ENCODE measurements around the gene DOCK9. TPM values are rescaled to one million over a fixed set of nuclear protein-coding genes. Genes with fewer than 3 reads are reported as not detected.

DOCK9 gene
- total and polyA plus RNA-seq, 9 of the 15 experiments (the other 6 are each of a cell fraction or from before 2014, with no cell fraction given), result 3.5 to 25.3 (median 16.7) TPM

GRCh38 chr13:98856983-98857382 is 120.9 kb downstream of the DOCK9 start:
- ATAC-seq (no peak), FAIRE-seq (no peak), DNase-seq (ENCODE audit: extremely low read depth in 1 of 4, low spot score in 3 of 4) (no peak)
- H3K9ac ChIP-seq (ENCODE audit: insufficient read depth in 1 of 2, low read depth in 2 of 2, low read length in 2 of 2), result no peak overlapping the region
- no peaks in the 10 kb centered on the region for H4K20me1 ChIP-seq (replicated peaks; ENCODE audit: control insufficient read depth, insufficient read depth, low read length)
- no peaks in the 10 kb centered on the region for H3K9me3 ChIP-seq (replicated peaks; ENCODE audit: control insufficient read depth, insufficient read depth, low read depth, low read length)
- 75% methylated on average over 5 of the region's 5 CpGs for WGBS (ENCODE audit: insufficient coverage, low coverage, missing lambda C conversion rate)
- in situ Hi-C loops (cut with MboI), result no loop called here
- no peak overlapping the region for H3K4me3 ChIP-seq
- no peaks in the 10 kb centered on the region for H3K79me2 ChIP-seq (ENCODE audit: control insufficient read depth, insufficient read depth, low read length)
- intact Hi-C loops (cut with micrococcal nuclease), result no loop called here
- POLR2A ChIA-PET, result no interaction called here
- H3K27me3 ChIP-seq (ENCODE audit: control insufficient read depth in 2 of 2, insufficient read depth in 2 of 2, low read length in 2 of 2), result no peaks in the 10 kb centered on the region
- CTCF ChIA-PET (ENCODE audit: low intra/inter-chr PET ratio), result no interaction called here
- H3K36me3 ChIP-seq (ENCODE audit: control insufficient read depth, insufficient read depth, low read length), result peaks cover 34% of the 10 kb centered on the region; the same call in 2 of the 3 replicates
- no peak overlapping the region for H2AFZ ChIP-seq (ENCODE audit: low read depth, low read length)
- no peak overlapping the region for H3K27ac ChIP-seq (ENCODE audit: extremely low read depth, low read depth, low read length)
- H3K9me1 ChIP-seq (ENCODE audit: control insufficient read depth, insufficient read depth, low read length), result no peaks in the 10 kb centered on the region
- no TSS peak for BruUV-seq (replicated peaks)
- no peak overlapping the region for H3K4me2 ChIP-seq (ENCODE audit: insufficient read depth, low read length)
- H3K4me1 ChIP-seq (replicated peaks in 1 of 2; ENCODE audit: control insufficient read depth in 2 of 2, insufficient read depth in 2 of 2, low read length in 2 of 2), result no peaks in the 10 kb centered on the region
- TF ChIP-seq REST (IDR thresholded peaks at IDR 0.05; ENCODE audit: borderline replicate concordance) (no peak), REST (CRISPR knock-in tag; IDR thresholded peaks at IDR 0.05; ENCODE audit: low read depth) (no peak), HSF4 (CRISPR knock-in tag; IDR thresholded peaks at IDR 0.05; ENCODE audit: borderline replicate concordance) (no peak), ZNF740 (CRISPR knock-in tag; IDR thresholded peaks at IDR 0.05) (no peak), ZNF740 (tag; IDR thresholded peaks at IDR 0.05) (no peak), THRA (IDR thresholded peaks at IDR 0.05) (no peak), ADNP (tag; IDR thresholded peaks at IDR 0.05) (no peak), JUND (IDR thresholded peaks at IDR 0.05; ENCODE audit: borderline replicate concordance, low read depth, low read length) (no peak), JUND (tag; IDR thresholded peaks at IDR 0.05; ENCODE audit: borderline replicate concordance, low read depth, low read length) (no peak), SMARCC2 (IDR thresholded peaks at IDR 0.05; ENCODE audit: low read depth) (no peak), RUNX1 (IDR thresholded peaks at IDR 0.05; ENCODE audit: low read depth) (no peak), ZNF79 (CRISPR knock-in tag; IDR thresholded peaks at IDR 0.05; ENCODE audit: low read depth) (no peak), SMAD4 (CRISPR knock-in tag; conservative IDR thresholded peaks at IDR 0.05) (no peak), ZNF444 (CRISPR knock-in tag; IDR thresholded peaks at IDR 0.05) (no peak)

All from K562 (cell line).